ENCODE data around the gene TUT7.

- TF ChIP-seq, protein P1, sequence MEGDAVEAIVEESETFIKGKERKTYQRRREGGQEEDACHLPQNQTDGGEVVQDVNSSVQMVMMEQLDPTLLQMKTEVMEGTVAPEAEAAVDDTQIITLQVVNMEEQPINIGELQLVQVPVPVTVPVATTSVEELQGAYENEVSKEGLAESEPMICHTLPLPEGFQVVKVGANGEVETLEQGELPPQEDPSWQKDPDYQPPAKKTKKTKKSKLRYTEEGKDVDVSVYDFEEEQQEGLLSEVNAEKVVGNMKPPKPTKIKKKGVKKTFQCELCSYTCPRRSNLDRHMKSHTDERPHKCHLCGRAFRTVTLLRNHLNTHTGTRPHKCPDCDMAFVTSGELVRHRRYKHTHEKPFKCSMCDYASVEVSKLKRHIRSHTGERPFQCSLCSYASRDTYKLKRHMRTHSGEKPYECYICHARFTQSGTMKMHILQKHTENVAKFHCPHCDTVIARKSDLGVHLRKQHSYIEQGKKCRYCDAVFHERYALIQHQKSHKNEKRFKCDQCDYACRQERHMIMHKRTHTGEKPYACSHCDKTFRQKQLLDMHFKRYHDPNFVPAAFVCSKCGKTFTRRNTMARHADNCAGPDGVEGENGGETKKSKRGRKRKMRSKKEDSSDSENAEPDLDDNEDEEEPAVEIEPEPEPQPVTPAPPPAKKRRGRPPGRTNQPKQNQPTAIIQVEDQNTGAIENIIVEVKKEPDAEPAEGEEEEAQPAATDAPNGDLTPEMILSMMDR (conservative IDR thresholded peaks at IDR 0.05): no peak
- no peak for TF ChIP-seq EZH2 (IDR thresholded peaks at IDR 0.05; ENCODE audit: low read depth)
Measured at GRCh38 chr9:86246752-86247161, 107.5 kb downstream of the TUT7 start.

Measured in PC-9 (cell line).